Nephron (organoid): Measurements from ENCODE around the gene ESRRG.

Experiments
- H3K27ac Mint-ChIP-seq, 3 experiments: 2 replicates each; pipeline ENCODE4 v1.8.0; 2020; ENCODE audit warnings: mixed read lengths in 3 of 3, mild to moderate bottlenecking in 2 of 3, moderate library complexity in 1 of 3
- H3K27me3 Mint-ChIP-seq: 2 replicates; pipeline ENCODE4 v1.8.0; 2021; ENCODE audit warnings: low read depth, mild to moderate bottlenecking, moderate library complexity, mixed read lengths
- H3K36me3 Mint-ChIP-seq: 2 replicates; pipeline ENCODE4 v1.8.0; 2020; ENCODE audit warnings: low read depth, mixed read lengths
- H3K4me1 Mint-ChIP-seq: 2 replicates; pipeline ENCODE4 v1.8.0; 2020; ENCODE audit warnings: mixed read lengths
- H3K4me3 Mint-ChIP-seq, 3 experiments: 2 replicates each; pipeline ENCODE4 v1.8.0; 2020; ENCODE audit warnings: mild to moderate bottlenecking in 3 of 3, mixed read lengths in 3 of 3, moderate library complexity in 2 of 3
- H3K9me3 Mint-ChIP-seq: 2 replicates; pipeline ENCODE4 v1.8.0; 2020; ENCODE audit warnings: mixed read lengths
- CTCF ChIP-seq, 3 experiments: fragments of 200-600 bp; sonication (generic); IDR thresholded peaks; one replicate each; pipeline ENCODE4 v1.5.0; 2021; ENCODE audit warnings: antibody characterized with exemption in 3 of 3; ENCODE audit not compliant: unreplicated experiment in 3 of 3

The ESRRG gene

GRCh38 chr1:216498277-216498676 lies 225.0 kb downstream of the ESRRG start:
- no peaks in the 10 kb centered on the region for H3K36me3 Mint-ChIP-seq
- H3K27ac Mint-ChIP-seq = no peak overlapping the region
- no peaks in the 10 kb centered on the region for H3K4me1 Mint-ChIP-seq
- no peak overlapping the region for H3K4me3 Mint-ChIP-seq
- H3K9me3 Mint-ChIP-seq = peaks cover 3% of the 10 kb centered on the region
- no peaks in the 10 kb centered on the region for H3K27me3 Mint-ChIP-seq
- TF ChIP-seq CTCF (IDR thresholded peaks at IDR 0.05; ENCODE audit: unreplicated experiment in 3 of 3) = no peak

GRCh38 chr1:216485042-216485441 lies 238.2 kb downstream of the ESRRG start:
- TF ChIP-seq CTCF (IDR thresholded peaks at IDR 0.05; ENCODE audit: unreplicated experiment in 3 of 3) = no peak
- peaks cover 10% of the 10 kb centered on the region for H3K9me3 Mint-ChIP-seq
- no peaks in the 10 kb centered on the region for H3K36me3 Mint-ChIP-seq
- no peak overlapping the region for H3K4me3 Mint-ChIP-seq
- no peaks in the 10 kb centered on the region for H3K4me1 Mint-ChIP-seq
- no peaks in the 10 kb centered on the region for H3K27me3 Mint-ChIP-seq
- no peak overlapping the region for H3K27ac Mint-ChIP-seq

GRCh38 chr1:216483672-216484401 lies 239.4 kb downstream of the ESRRG start:
- Mint-ChIP-seq H3K27me3 (no peaks in the 10 kb centered on the region), H3K36me3 (no peaks in the 10 kb centered on the region), H3K9me3 (peaks cover 10% of the 10 kb centered on the region), H3K4me3 (no peak overlapping the region), H3K4me1 (no peaks in the 10 kb centered on the region), H3K27ac (no peak overlapping the region)
- TF ChIP-seq CTCF (IDR thresholded peaks at IDR 0.05; ENCODE audit: unreplicated experiment in 3 of 3) = no peak

- Mint-ChIP-seq H3K27ac (no peak overlapping the region), H3K9me3 (peaks cover 10% of the 10 kb centered on the region), H3K36me3 (no peaks in the 10 kb centered on the region), H3K4me3 (no peak overlapping the region), H3K27me3 (no peaks in the 10 kb centered on the region), H3K4me1 (no peaks in the 10 kb centered on the region)
- no peak for TF ChIP-seq CTCF (IDR thresholded peaks at IDR 0.05; ENCODE audit: unreplicated experiment in 3 of 3)
Observed at GRCh38 chr1:216482620-216483019, 240.6 kb downstream of the ESRRG start.

GRCh38 chr1:216478238-216478637 lies 245.0 kb downstream of the ESRRG start:
- no peaks in the 10 kb centered on the region for H3K4me1 Mint-ChIP-seq
- no peak for TF ChIP-seq CTCF (IDR thresholded peaks at IDR 0.05; ENCODE audit: unreplicated experiment in 3 of 3)
- H3K36me3 Mint-ChIP-seq = no peaks in the 10 kb centered on the region
- no peak overlapping the region for H3K27ac Mint-ChIP-seq
- peaks cover 4% of the 10 kb centered on the region for H3K9me3 Mint-ChIP-seq
- no peaks in the 10 kb centered on the region for H3K27me3 Mint-ChIP-seq
- H3K4me3 Mint-ChIP-seq = no peak overlapping the region

GRCh38 chr1:216476341-216476740 lies 246.9 kb downstream of the ESRRG start:
- Mint-ChIP-seq H3K27ac (no peak overlapping the region), H3K36me3 (no peaks in the 10 kb centered on the region), H3K9me3 (peaks cover 3% of the 10 kb centered on the region), H3K27me3 (no peaks in the 10 kb centered on the region), H3K4me3 (no peak overlapping the region), H3K4me1 (no peaks in the 10 kb centered on the region)
- no peak for TF ChIP-seq CTCF (IDR thresholded peaks at IDR 0.05; ENCODE audit: unreplicated experiment in 3 of 3)
